Panc1 (cell line): Measurements from ENCODE around the gene ETNPPL. TPM values are rescaled to one million over a fixed set of nuclear protein-coding genes. Genes with fewer than 3 reads are reported as not detected.

Experiments
- ATAC-seq: fragments of 200-7000 bp; cut with Tn5 transposase; 2 replicates; pipeline ENCODE4 v1.9.1; 2020; ENCODE audit warnings: mild to moderate bottlenecking, moderate library complexity
- BruUV-seq: library from RNA; stranded (reverse); fragments of 400-500 nt; replicated peaks from 2 replicates; lab custom pipeline; 2021; lab: Mats Ljungman, UMichigan
- CTCF ChIA-PET: fragments of 300-600 bp; sonication (Branson Sonifier 250); formaldehyde crosslinking; loops from one replicate; lab custom pipeline; 2022; ENCODE audit warnings: antibody characterized with exemption; lab: Charles Lee
- POLR2A ChIA-PET: fragments of 300-600 bp; sonication (Branson Sonifier 250); formaldehyde crosslinking; loops from one replicate; lab custom pipeline; 2022; ENCODE audit warnings: antibody characterized with exemption; lab: Charles Lee
- DNase-seq: peaks from one replicate; pipeline ENCODE4 v3.0.0-alpha.2; 2010; ENCODE audit warnings: low read depth, low spot score
- H3K27ac ChIP-seq: 2 replicates; pipeline ENCODE4 v1.5.1; 2011; ENCODE audit warnings: mild to moderate bottlenecking, low read length, inconsistent platforms
- H3K27me3 ChIP-seq: fragments of 200-500 bp; sonication (Bioruptor generic); 2 replicates; pipeline ENCODE4 v1.6.0; 2014; ENCODE audit warnings: low read length, inconsistent platforms; ENCODE audit not compliant: control insufficient read depth, insufficient read depth
- H3K36me3 ChIP-seq: fragments of 200-500 bp; sonication (Bioruptor generic); 2 replicates; pipeline ENCODE4 v1.5.1; 2014; ENCODE audit warnings: inconsistent platforms, mild to moderate bottlenecking, low read length, moderate library complexity; ENCODE audit not compliant: control insufficient read depth, insufficient read depth
- H3K4me1 ChIP-seq: 2 replicates; pipeline ENCODE4 v1.5.1; 2011; ENCODE audit warnings: inconsistent platforms, mild to moderate bottlenecking, low read length, moderate library complexity; ENCODE audit not compliant: control insufficient read depth, insufficient read depth
- H3K4me3 ChIP-seq, 2 experiments: 2 replicates each; pipeline ENCODE4 v1.5.1; 2011 to 2012; ENCODE audit warnings: low read depth in 2 of 2, low read length in 2 of 2, mild to moderate bottlenecking in 2 of 2, inconsistent platforms in 1 of 2, moderate library complexity in 1 of 2
- H3K9me3 ChIP-seq: fragments of 200-500 bp; sonication (Bioruptor generic); 2 replicates; pipeline ENCODE4 v1.5.1; 2014; ENCODE audit warnings: low read depth, mild to moderate bottlenecking, inconsistent platforms, low read length, moderate library complexity; ENCODE audit not compliant: control insufficient read depth, insufficient read depth
- POLR2AphosphoS5 ChIP-seq: IDR thresholded peaks from 2 replicates; pipeline ENCODE4 v1.6.1; 2012; ENCODE audit warnings: mild to moderate bottlenecking, low read depth, low read length, moderate library complexity
- REST ChIP-seq, 2 experiments: IDR thresholded peaks; 2 replicates each; pipeline ENCODE4 v1.6.1; 2011 to 2012; ENCODE audit warnings: low read depth in 2 of 2, control low read depth in 1 of 2, low read length in 1 of 2, mild to moderate bottlenecking in 1 of 2, moderate library complexity in 1 of 2; ENCODE audit not compliant: insufficient read depth in 1 of 2
- SIN3A ChIP-seq: IDR thresholded peaks from 2 replicates; pipeline ENCODE4 v1.6.1; 2012; ENCODE audit warnings: low read depth, mild to moderate bottlenecking, low read length, moderate library complexity, borderline replicate concordance; ENCODE audit not compliant: insufficient read depth
- TCF7L2 ChIP-seq: IDR thresholded peaks from 2 replicates; pipeline ENCODE4 v1.6.1; 2011; ENCODE audit warnings: mild to moderate bottlenecking, low read depth, low read length, inconsistent platforms
- in situ Hi-C: cut with HindIII; loops from 2 replicates; pipeline ENCODE4 v1.10.0; 2016; ENCODE audit warnings: low sequenced_read_pairs, low pct_unique_long_range_greater_than_20kb
- intact Hi-C: fragments of 100-400 bp; cut with micrococcal nuclease; formaldehyde crosslinking; loops from one replicate; pipeline ENCODE4 v1.10.0; 2022; ENCODE audit not compliant: unreplicated experiment
- total RNA-seq: library from RNA; stranded (reverse); gene quantifications from one replicate; pipeline ENCODE4 v1.2.1, GENCODE V29; 2021; ENCODE audit not compliant: unreplicated experiment
- TF ChIP-seq, protein P1 (sequence below): fragments of 450-650 bp; IDR thresholded peaks from 2 replicates; pipeline ENCODE4 v1.5.1; 2017; ENCODE audit warnings: mild to moderate bottlenecking

The ETNPPL gene
- total RNA-seq, 1 experiment from 2014 or later, result not detected

DNA sequence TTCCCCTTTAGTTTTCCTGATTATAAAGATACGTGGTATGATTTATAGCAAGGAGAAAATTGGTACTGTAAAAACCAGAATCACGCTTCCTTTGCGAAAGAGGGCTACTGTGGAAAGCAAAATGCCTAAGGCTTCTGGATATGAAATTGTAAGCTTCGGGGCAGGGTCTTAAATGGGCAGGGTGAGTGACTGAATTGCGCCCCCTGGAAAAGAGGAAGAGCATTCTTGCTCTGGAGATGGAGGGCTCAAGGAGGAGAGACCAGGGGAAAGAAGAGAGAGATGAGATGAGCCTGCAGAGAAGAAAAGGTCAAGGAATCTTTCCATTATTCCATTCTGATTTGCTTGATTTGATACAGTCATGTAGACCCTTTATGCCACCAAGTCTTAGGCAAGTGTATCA, 13.1 kb upstream of the ETNPPL start:
- H3K36me3 ChIP-seq, result no peaks in the 10 kb centered on the region
- H3K27ac ChIP-seq, result no peak overlapping the region
- DNase-seq, result no peak
- no peak overlapping the region for H3K4me3 ChIP-seq
- in situ Hi-C loops (no loop called here), intact Hi-C loops (no loop called here)
- ChIA-PET POLR2A (no interaction called here), CTCF (no interaction called here)
- no peaks in the 10 kb centered on the region for H3K9me3 ChIP-seq
- H3K27me3 ChIP-seq, result no peaks in the 10 kb centered on the region
- H3K4me1 ChIP-seq, result no peaks in the 10 kb centered on the region
- no peak for ATAC-seq
- TF ChIP-seq TCF7L2 (no peak), SIN3A (no peak), POLR2AphosphoS5 (no peak), REST (IDR thresholded peaks at IDR 0.05; ENCODE audit: insufficient read depth in 1 of 2, low read depth in 2 of 2, low read length in 1 of 2) (no peak)
- TF ChIP-seq, protein P1, sequence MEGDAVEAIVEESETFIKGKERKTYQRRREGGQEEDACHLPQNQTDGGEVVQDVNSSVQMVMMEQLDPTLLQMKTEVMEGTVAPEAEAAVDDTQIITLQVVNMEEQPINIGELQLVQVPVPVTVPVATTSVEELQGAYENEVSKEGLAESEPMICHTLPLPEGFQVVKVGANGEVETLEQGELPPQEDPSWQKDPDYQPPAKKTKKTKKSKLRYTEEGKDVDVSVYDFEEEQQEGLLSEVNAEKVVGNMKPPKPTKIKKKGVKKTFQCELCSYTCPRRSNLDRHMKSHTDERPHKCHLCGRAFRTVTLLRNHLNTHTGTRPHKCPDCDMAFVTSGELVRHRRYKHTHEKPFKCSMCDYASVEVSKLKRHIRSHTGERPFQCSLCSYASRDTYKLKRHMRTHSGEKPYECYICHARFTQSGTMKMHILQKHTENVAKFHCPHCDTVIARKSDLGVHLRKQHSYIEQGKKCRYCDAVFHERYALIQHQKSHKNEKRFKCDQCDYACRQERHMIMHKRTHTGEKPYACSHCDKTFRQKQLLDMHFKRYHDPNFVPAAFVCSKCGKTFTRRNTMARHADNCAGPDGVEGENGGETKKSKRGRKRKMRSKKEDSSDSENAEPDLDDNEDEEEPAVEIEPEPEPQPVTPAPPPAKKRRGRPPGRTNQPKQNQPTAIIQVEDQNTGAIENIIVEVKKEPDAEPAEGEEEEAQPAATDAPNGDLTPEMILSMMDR, result no peak
- BruUV-seq, result no TSS peak

- H3K36me3 ChIP-seq, result no peaks in the 10 kb centered on the region
- ChIA-PET CTCF (no interaction called here), POLR2A (no interaction called here)
- no peaks in the 10 kb centered on the region for H3K27me3 ChIP-seq
- H3K27ac ChIP-seq, result no peak overlapping the region
- ATAC-seq (no peak), DNase-seq (no peak)
- intact Hi-C loops, result no loop called here
- in situ Hi-C loops, result no loop called here
- BruUV-seq, result no TSS peak
- H3K4me1 ChIP-seq, result no peaks in the 10 kb centered on the region
- no peak overlapping the region for H3K4me3 ChIP-seq
- TF ChIP-seq REST (IDR thresholded peaks at IDR 0.05; ENCODE audit: insufficient read depth in 1 of 2, low read depth in 2 of 2, low read length in 1 of 2), result no peak
- TF ChIP-seq, protein P1, result no peak
- H3K9me3 ChIP-seq, result no peaks in the 10 kb centered on the region
Measured at GRCh38 chr4:108774809-108775530, 12.1 kb upstream of the ETNPPL start.
